Glutamatergic neuron (in vitro differentiated cells): Measurements from ENCODE around the gene RGS6. TPM values are rescaled to one million over a fixed set of nuclear protein-coding genes. Genes with fewer than 3 reads are reported as not detected.
A peak's percentile ranks its signal among the peaks of the same experiment; 100 is the strongest.

ENCODE experiments used
- DNase-seq: peaks from one replicate; pipeline ENCODE4 v3.0.0; 2022
- H3K27ac Mint-ChIP-seq: one replicate; pipeline ENCODE4 v1.8.0; 2020; ENCODE audit warnings: mild to moderate bottlenecking, mixed read lengths, inconsistent platforms; ENCODE audit not compliant: unreplicated experiment
- H3K27me3 Mint-ChIP-seq: one replicate; pipeline ENCODE4 v1.8.0; 2020; ENCODE audit warnings: mild to moderate bottlenecking, moderate library complexity, mixed read lengths, inconsistent platforms; ENCODE audit not compliant: unreplicated experiment
- H3K36me3 Mint-ChIP-seq: one replicate; pipeline ENCODE4 v1.8.0; 2020; ENCODE audit warnings: mild to moderate bottlenecking, mixed read lengths, inconsistent platforms; ENCODE audit not compliant: unreplicated experiment
- H3K4me1 Mint-ChIP-seq: one replicate; pipeline ENCODE4 v1.8.0; 2020; ENCODE audit warnings: mild to moderate bottlenecking, low read depth, mixed read lengths, inconsistent platforms; ENCODE audit not compliant: unreplicated experiment
- H3K4me3 Mint-ChIP-seq: one replicate; pipeline ENCODE4 v1.8.0; 2020; ENCODE audit warnings: mild to moderate bottlenecking, mixed read lengths, inconsistent platforms; ENCODE audit not compliant: unreplicated experiment
- H3K9me3 Mint-ChIP-seq: one replicate; pipeline ENCODE4 v1.8.0; 2020; ENCODE audit warnings: mild to moderate bottlenecking, moderate library complexity, mixed read lengths, inconsistent platforms; ENCODE audit not compliant: unreplicated experiment
- CTCF ChIP-seq: fragments of 200-600 bp; sonication (generic); IDR thresholded peaks from one replicate; pipeline ENCODE4 v1.5.0; 2021; ENCODE audit not compliant: partially characterized antibody, unreplicated experiment
- total RNA-seq: library from RNA; stranded (reverse); fragmentation: NEBNext Ultra II Directional; extraction: Animal tissue kit (Norgen Biotek cat#: 25700); gene quantifications from one replicate; pipeline ENCODE4 v1.2.1, GENCODE V29; 2021; ENCODE audit not compliant: unreplicated experiment

The RGS6 gene
- total RNA-seq, 1 donor from 2014 or later: 1.2 TPM

DNA sequence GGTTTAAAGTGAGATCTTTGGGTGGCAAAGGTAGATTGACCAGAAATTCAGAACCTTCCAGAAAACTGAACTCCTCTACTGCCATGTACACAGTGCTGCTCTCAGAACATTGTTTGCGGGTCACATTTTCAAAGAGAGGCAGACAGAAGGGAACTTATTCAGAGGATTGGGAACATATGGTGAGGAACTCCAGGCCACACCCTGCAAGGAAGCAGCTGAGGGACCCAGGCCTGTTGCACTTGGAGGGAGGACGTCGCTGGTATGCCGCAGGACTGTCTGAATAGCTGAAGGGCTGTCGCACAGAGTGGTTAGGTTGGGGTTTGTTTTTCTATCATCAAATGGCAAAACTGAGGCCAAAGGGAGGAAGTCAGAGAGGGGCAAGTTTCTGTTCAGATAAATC, 520.5 kb downstream of the RGS6 start:
- Mint-ChIP-seq H3K36me3 (no peaks in the 10 kb centered on the region), H3K27me3 (peaks cover 10% of the 10 kb centered on the region), H3K9me3 (no peaks in the 10 kb centered on the region), H3K4me1 (peaks cover 33% of the 10 kb centered on the region), H3K27ac (peak overlapping the region; percentile 74), H3K4me3 (peak overlapping the region; percentile 22)
- DNase-seq: no peak
- TF ChIP-seq CTCF: no peak

DNA sequence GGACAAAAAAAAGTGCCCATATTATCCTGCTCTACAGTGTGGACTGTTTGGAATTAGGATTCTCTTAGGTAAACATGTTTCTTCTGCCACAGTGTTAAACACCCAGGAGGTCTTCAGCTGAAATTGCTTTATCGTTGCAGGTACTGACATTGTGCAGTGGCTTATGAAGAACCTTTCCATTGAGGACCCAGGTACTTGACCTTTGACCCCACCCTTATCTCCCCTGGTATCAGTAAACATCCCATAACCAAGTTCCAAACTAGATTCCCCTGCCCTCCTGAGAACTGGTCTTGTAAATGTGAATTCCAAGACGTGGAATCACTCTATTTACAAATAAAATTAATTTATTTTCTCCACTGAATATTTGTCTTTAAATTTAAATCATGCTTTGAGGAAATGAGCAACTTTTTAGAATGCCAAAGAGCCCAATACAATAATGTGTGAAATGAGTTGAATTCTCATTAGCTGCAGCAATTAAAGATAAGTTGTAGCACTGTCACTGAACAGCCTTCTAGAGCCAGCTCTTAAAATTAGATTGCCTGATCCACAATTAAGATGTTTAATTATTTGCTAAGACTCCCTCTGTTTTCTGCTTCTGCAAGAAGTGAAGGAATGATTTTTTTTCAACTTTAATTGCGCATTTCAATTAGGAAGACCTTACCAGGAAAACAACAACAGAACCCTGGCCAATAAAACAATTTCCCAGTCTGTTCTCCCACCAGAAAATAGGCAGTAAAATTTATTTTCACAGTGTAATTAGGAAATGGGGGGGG, 522.3 kb downstream of the RGS6 start:
- H3K9me3 Mint-ChIP-seq: no peaks in the 10 kb centered on the region
- no peak for DNase-seq
- peaks cover 10% of the 10 kb centered on the region for H3K27me3 Mint-ChIP-seq
- H3K27ac Mint-ChIP-seq: no peak overlapping the region
- TF ChIP-seq CTCF: no peak
- H3K4me1 Mint-ChIP-seq: peaks cover 25% of the 10 kb centered on the region
- no peaks in the 10 kb centered on the region for H3K36me3 Mint-ChIP-seq
- no peak overlapping the region for H3K4me3 Mint-ChIP-seq

GRCh38 chr14:72457641-72458040, 525.4 kb downstream of the RGS6 start:
- no peak overlapping the region for H3K4me3 Mint-ChIP-seq
- no peaks in the 10 kb centered on the region for H3K9me3 Mint-ChIP-seq
- no peaks in the 10 kb centered on the region for H3K36me3 Mint-ChIP-seq
- peaks cover 5% of the 10 kb centered on the region for H3K27me3 Mint-ChIP-seq
- no peak for DNase-seq
- H3K27ac Mint-ChIP-seq: no peak overlapping the region
- peaks cover 6% of the 10 kb centered on the region for H3K4me1 Mint-ChIP-seq
- TF ChIP-seq CTCF: no peak

- H3K9me3 Mint-ChIP-seq: peaks cover under 1% of the 10 kb centered on the region
- H3K27me3 Mint-ChIP-seq: no peaks in the 10 kb centered on the region
- H3K36me3 Mint-ChIP-seq: peaks cover 17% of the 10 kb centered on the region
- H3K4me1 Mint-ChIP-seq: no peaks in the 10 kb centered on the region
- no peak for DNase-seq
- no peak overlapping the region for H3K4me3 Mint-ChIP-seq
- no peak for TF ChIP-seq CTCF
- H3K27ac Mint-ChIP-seq: no peak overlapping the region
Observed at GRCh38 chr14:72462056-72462455, 529.8 kb downstream of the RGS6 start.

GRCh38 chr14:72463291-72463866, 531.1 kb downstream of the RGS6 start:
- no peak for DNase-seq
- H3K4me1 Mint-ChIP-seq: no peaks in the 10 kb centered on the region
- TF ChIP-seq CTCF: no peak
- H3K36me3 Mint-ChIP-seq: peaks cover 27% of the 10 kb centered on the region
- no peaks in the 10 kb centered on the region for H3K27me3 Mint-ChIP-seq
- no peak overlapping the region for H3K27ac Mint-ChIP-seq
- H3K4me3 Mint-ChIP-seq: no peak overlapping the region
- peaks cover 4% of the 10 kb centered on the region for H3K9me3 Mint-ChIP-seq
